ENCODE data around the gene SLC1A2. TPM values are rescaled to one million over a fixed set of nuclear protein-coding genes. Genes with fewer than 3 reads are reported as not detected.

Gene SLC1A2
- total RNA-seq, 1 donor from 2014 or later = 0.10 TPM

DNA sequence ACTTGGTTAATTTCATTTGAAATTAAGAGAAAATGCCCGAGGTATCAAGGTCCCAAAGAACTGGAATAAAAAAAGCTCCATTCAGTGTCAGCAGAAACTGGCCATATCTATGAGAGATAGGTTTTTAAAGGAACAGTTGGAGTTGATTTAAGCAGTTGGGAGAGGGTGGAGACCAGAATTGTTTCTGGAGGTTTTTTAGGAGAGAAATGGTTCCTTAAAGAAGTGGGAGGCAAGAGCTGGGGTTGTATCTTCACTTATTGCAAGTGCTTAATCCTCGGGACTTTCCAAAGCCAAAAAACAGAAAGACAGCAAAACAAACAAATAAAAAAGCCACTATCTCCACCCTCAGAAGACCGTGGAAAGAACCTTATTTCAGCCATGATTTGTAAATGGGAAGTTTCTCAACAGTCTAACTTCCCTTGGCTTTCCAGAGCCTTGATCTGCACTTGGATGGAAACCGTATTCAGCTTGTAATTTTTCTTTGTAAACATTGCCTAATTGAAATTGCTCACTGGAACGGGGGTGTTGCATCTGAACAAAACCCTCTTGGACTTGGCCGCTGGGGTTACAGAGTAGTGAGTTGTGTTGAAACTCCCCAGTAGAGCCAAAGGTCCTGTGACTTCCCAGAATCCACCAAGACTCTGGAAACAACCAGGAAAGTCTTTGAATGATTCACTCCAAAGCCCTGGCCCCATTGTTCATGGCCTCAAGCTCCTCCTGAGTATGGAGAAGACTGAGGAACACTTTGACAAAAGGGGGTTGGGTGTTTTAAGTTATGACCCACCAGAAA is 115.6 kb downstream of the SLC1A2 start:
- DNase-seq (ENCODE audit: low read depth) = peak; percentile 98

DNA sequence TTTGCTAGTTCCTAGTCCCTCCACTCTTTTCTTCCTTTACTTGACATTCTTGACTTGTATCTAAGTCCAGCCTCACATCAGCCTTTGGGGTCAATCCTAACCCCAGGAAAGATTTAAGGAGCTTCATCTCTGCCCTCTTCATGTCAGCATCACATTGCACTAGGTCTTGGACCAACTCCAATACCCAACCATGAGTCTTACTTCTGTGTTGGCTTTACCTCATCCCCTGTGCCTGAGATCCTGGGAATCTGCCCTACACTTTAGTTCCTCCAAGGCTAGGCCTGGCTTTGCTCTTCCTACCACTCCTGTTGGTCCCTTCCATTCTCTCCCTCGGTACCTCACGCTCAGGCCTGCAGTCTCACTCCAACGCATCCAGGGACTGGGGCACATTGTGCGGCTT is 117.0 kb downstream of the SLC1A2 start:
- peak; percentile 41 for DNase-seq (ENCODE audit: low read depth)

GRCh38 chr11:35298369-35298768 is 121.0 kb downstream of the SLC1A2 start:
- no peak for DNase-seq (ENCODE audit: low read depth)

DNA sequence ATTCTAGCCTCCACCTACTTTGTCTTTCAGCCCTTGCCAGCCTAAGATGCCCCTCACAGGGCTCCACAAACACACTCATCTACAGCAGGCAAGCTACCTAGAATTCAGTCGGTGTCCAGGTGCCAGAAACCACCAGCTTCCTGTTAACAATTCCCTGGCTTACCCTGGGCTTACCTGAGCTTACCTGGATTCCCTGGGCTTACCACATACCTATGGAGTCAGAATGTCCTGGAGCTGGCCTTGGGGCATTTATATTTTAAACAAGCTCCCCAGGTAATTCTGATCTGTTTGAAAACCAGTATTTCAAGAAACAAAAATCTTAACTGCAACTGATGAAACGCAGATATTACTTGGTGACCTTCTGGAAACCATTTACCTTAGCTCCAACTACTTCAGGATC is 123.6 kb downstream of the SLC1A2 start:
- DNase-seq (ENCODE audit: low read depth) = no peak

DNA sequence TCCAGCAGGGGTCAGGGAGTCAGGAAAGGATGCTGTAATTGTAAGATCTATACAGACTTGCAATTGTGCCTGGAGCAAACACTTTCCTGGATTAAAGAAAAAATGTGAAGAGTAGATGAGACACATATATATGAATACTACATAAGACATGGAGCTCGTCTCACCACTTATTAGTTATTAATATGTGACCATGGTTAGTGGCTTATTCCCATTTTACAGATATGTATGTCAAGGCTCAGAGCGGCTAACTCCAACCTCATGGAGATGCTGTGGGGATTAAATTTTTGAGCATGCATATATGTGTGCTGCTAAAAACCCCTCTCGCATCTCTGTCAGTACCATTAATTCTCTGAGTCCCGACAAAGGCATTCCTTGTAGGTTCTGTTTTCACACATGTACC is 125.7 kb downstream of the SLC1A2 start:
- no peak for DNase-seq (ENCODE audit: low read depth)

- DNase-seq (ENCODE audit: low read depth) = no peak
Observed at GRCh38 chr11:35293035-35293434, 126.3 kb downstream of the SLC1A2 start.

- DNase-seq (ENCODE audit: low read depth) = no peak
Observed at GRCh38 chr11:35292279-35292678, 127.1 kb downstream of the SLC1A2 start.

DNA sequence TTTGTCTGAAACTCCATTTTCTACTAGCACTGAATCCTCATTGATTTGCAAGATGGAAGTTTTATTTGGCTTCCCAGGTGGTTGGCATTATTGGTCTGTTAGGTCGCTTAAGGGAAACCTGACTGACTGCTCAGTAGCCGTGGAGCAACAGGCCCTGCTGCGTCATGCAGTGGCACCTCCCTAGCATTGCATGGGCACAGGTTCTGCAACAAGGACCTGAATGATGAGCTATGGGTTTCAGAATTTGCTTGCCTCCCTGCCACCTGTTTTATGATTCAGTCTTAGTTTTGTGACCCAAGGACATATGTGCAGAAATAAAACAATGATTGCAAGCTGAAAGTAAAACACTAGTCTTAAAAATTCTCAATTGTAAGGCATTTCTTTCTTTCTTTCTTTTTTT is 128.5 kb downstream of the SLC1A2 start:
- DNase-seq (ENCODE audit: low read depth) = no peak

GRCh38 chr11:35289821-35290220 is 129.5 kb downstream of the SLC1A2 start:
- DNase-seq (ENCODE audit: low read depth) = no peak

GRCh38 chr11:35288817-35289541 is 130.4 kb downstream of the SLC1A2 start:
- DNase-seq (ENCODE audit: low read depth) = peak; percentile 80

- no peak for DNase-seq (ENCODE audit: low read depth)
Observed at GRCh38 chr11:35288309-35288708, 131.0 kb downstream of the SLC1A2 start.

- DNase-seq (ENCODE audit: low read depth) = no peak
Observed at GRCh38 chr11:35287344-35287890, 131.9 kb downstream of the SLC1A2 start.

DNA sequence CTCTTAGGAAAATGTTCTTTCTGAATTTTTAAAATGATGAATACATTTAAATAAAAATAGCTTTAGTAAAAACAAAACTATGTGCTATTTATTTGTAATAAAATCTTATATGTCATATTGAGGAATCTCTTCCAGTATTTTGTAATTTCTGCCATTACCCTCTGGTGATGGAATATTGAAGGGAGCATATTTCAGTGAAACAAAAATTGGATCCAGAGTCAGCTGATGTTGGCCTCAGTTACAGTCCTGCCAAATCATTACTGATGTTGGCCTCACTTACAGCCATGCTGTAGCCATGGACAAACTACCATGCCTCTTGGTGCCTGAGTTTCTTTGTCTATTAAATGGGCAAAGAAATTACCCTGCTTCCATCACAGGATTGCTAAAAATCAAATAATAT is 133.2 kb downstream of the SLC1A2 start:
- no peak for DNase-seq (ENCODE audit: low read depth)

- no peak for DNase-seq (ENCODE audit: low read depth)
Observed at GRCh38 chr11:35285471-35285870, 133.9 kb downstream of the SLC1A2 start.

DNA sequence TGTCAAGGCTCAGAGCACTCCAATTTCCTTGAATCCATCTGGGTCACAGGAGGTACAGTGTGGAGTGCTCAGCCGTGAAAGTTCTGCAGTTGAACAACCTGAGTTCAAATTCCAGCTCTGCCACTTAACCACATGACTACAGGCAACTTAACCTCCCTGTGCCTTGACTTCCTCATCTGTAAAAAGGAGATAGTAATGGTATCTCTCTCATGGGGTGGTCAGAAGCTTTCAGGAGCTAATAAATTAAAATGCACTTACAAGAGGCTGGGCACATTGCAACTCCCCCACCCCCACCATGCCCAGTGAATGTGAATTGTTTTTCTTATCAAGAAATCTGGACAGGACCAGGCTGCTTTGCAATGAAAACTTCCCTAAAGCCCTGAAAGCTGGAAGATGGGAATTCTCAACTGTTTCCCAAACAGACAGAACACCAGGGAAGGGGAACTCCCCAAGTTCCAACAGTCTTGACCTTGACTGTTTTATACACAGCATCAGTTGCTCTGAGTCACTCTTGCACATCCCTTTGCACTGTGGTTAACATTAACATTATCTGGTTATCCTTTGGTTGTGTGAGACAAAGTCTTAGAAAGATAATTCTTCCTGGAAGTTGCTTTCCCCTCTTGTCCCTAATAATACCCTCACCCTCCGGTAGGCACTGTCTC is 137.0 kb downstream of the SLC1A2 start:
- peak; percentile 86 for DNase-seq (ENCODE audit: low read depth)

GRCh38 chr11:35281169-35281688 is 138.1 kb downstream of the SLC1A2 start:
- no peak for DNase-seq (ENCODE audit: low read depth)

- no peak for DNase-seq (ENCODE audit: low read depth)
Observed at GRCh38 chr11:35280727-35281126, 138.6 kb downstream of the SLC1A2 start.

- DNase-seq (ENCODE audit: low read depth) = no peak
Observed at GRCh38 chr11:35277827-35278226, 141.5 kb downstream of the SLC1A2 start.

DNA sequence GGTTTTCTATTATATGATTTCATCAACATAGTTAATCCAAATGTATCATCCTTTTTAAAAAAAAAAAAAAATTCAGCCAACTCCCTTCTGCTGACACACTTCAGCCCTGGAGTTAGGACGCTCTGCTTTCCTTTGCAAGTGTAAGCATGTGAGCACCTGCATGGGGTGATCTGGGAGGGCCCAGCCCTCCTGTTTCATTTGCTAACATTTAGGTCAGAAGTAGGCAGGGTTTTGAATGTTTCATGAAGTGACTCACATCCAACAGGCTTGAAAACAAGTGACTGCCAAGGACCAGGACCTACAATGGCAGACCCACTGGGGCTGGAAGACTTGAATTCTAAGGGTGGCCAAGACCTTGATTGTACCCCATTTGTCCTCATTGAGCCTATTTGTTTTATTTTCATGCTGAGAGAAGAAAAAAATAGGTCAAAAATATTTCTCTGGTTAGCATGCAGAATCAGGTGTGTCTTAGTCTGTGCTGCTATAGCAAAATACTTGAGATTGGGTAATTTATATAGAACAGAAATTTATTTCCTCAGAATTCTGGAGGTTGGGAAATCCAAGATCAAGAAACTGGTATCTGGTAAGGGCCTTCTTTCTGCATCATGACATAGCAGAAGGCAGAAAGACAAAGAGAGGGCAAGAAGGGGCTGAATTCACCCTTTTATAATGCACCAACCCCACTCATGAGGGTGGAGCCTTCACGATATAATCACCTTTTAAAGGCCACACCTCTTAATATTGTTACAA is 142.8 kb downstream of the SLC1A2 start:
- peak; percentile 94 for DNase-seq (ENCODE audit: low read depth)

GRCh38 chr11:35275786-35276170 is 143.6 kb downstream of the SLC1A2 start:
- peak; percentile 16 for DNase-seq (ENCODE audit: low read depth)
